HEK293T (cell line): ENCODE results near the gene PEAK3.

Experiments
- ARNT ChIP-seq: fragments of 450-650 bp; IDR thresholded peaks from 2 replicates; pipeline ENCODE4 v1.6.1; 2017; ENCODE audit warnings: mild to moderate bottlenecking
- ELF4 ChIP-seq: fragments of 450-650 bp; IDR thresholded peaks from 2 replicates; pipeline ENCODE4 v1.6.1; 2017; ENCODE audit warnings: antibody characterized with exemption
- FOXA1 ChIP-seq: fragments of 450-650 bp; IDR thresholded peaks from 2 replicates; pipeline ENCODE4 v1.6.1; 2016; ENCODE audit warnings: mild to moderate bottlenecking
- FOXK2 ChIP-seq: fragments of 450-650 bp; IDR thresholded peaks from 2 replicates; pipeline ENCODE4 v1.6.1; 2016; ENCODE audit warnings: mild to moderate bottlenecking
- FOXM1 ChIP-seq: fragments of 450-650 bp; IDR thresholded peaks from 2 replicates; pipeline ENCODE4 v1.6.1; 2017; ENCODE audit warnings: mild to moderate bottlenecking, borderline replicate concordance
- HDGF ChIP-seq: fragments of 450-650 bp; IDR thresholded peaks from 2 replicates; pipeline ENCODE4 v1.6.1; 2017; ENCODE audit warnings: antibody characterized with exemption, borderline replicate concordance
- L3MBTL2 ChIP-seq: fragments of 450-650 bp; conservative IDR thresholded peaks from 2 replicates; pipeline ENCODE4 v1.6.1; 2016; ENCODE audit warnings: mild to moderate bottlenecking
- LEF1 ChIP-seq: fragments of 450-650 bp; IDR thresholded peaks from 2 replicates; pipeline ENCODE4 v1.6.1; 2017; ENCODE audit warnings: mild to moderate bottlenecking, borderline replicate concordance
- NFRKB ChIP-seq: fragments of 450-650 bp; IDR thresholded peaks from 2 replicates; pipeline ENCODE4 v1.6.1; 2016; ENCODE audit warnings: mild to moderate bottlenecking, moderate library complexity
- PKNOX1 ChIP-seq: fragments of 450-650 bp; IDR thresholded peaks from 2 replicates; pipeline ENCODE4 v1.6.1; 2016
- SP1 ChIP-seq: fragments of 450-650 bp; IDR thresholded peaks from 2 replicates; pipeline ENCODE4 v1.6.1; 2017
- TARDBP ChIP-seq: fragments of 450-650 bp; IDR thresholded peaks from 2 replicates; pipeline ENCODE4 v1.6.1; 2016

GRCh38 chr19:2255982-2256685 is 25.8 kb downstream of the PEAK3 start, which contains the start of gene JSRP1:
- TF ChIP-seq PKNOX1 (no peak), TARDBP (no peak), HDGF (no peak), SP1 (no peak), NFRKB (no peak), FOXM1 (no peak), LEF1 (no peak), ARNT (no peak), FOXK2 (no peak), ELF4 (no peak), FOXA1 (no peak), L3MBTL2 (no peak)
